Measurements from ENCODE around the gene CLCN2.

The CLCN2 gene

DNA sequence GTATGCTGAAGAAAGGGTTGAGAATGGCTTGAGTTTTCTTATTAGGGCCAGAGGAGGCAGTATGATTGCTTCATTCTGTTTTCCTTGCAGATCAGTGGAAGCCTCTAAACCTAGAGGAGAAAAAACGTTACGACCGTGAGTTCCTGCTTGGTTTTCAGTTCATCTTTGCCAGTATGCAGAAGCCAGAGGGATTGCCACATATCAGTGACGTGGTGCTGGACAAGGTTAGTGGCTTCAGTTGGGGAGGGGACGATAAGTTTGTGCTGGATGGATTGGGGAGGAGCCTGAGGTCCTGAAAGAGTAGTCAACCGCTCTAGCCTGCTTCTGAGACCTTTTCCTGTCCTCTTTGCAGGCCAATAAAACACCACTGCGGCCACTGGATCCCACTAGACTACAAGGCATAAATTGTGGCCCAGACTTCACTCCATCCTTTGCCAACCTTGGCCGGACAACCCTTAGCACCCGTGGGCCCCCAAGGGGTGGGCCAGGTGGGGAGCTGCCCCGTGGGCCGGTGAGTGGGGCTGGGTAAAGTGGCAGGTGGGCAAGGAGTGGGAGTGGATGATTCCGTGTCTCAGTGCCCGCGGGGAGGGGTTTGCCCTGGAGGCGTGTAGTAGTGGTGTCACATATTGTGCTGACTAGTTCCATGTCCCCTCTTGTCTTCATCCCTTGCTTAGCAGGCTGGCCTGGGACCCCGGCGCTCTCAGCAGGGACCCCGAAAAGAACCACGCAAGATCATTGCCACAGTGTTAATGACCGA is 38.5 kb downstream of the CLCN2 start:
- no peak overlapping the region for H3K27ac ChIP-seq (ENCODE audit: low read length)
- H3K36me3 ChIP-seq (ENCODE audit: control insufficient read depth, insufficient read depth, low read length): peaks cover 75% of the 10 kb centered on the region
- no peaks in the 10 kb centered on the region for H3K4me1 ChIP-seq (ENCODE audit: control insufficient read depth, insufficient read depth, low read length)
- no CpG with 5 or more reads among the region's 20 CpGs for WGBS (ENCODE audit: insufficient coverage, insufficient read length)
- H3K27me3 ChIP-seq (ENCODE audit: control insufficient read depth, insufficient read depth, low read length): no peaks in the 10 kb centered on the region
- H3K9me3 ChIP-seq (ENCODE audit: control insufficient read depth, insufficient read depth, low read length): no peaks in the 10 kb centered on the region
- DNase-seq (ENCODE audit: low read depth, low spot score): no peak
- no peak overlapping the region for H3K4me3 ChIP-seq (ENCODE audit: low read length)

GRCh38 chr3:184321666-184322065 is 39.7 kb downstream of the CLCN2 start:
- H3K4me1 ChIP-seq (ENCODE audit: control insufficient read depth, insufficient read depth, low read length): no peaks in the 10 kb centered on the region
- H3K4me3 ChIP-seq (ENCODE audit: low read length): no peak overlapping the region
- peaks cover 66% of the 10 kb centered on the region for H3K36me3 ChIP-seq (ENCODE audit: control insufficient read depth, insufficient read depth, low read length)
- no peaks in the 10 kb centered on the region for H3K9me3 ChIP-seq (ENCODE audit: control insufficient read depth, insufficient read depth, low read length)
- H3K27me3 ChIP-seq (ENCODE audit: control insufficient read depth, insufficient read depth, low read length): no peaks in the 10 kb centered on the region
- DNase-seq (ENCODE audit: low read depth, low spot score): no peak
- H3K27ac ChIP-seq (ENCODE audit: low read length): no peak overlapping the region
- no CpG with 5 or more reads among the region's 5 CpGs for WGBS (ENCODE audit: insufficient coverage, insufficient read length)

GRCh38 chr3:184320104-184320445 is 41.3 kb downstream of the CLCN2 start:
- no peak for DNase-seq (ENCODE audit: low read depth, low spot score)
- H3K9me3 ChIP-seq (ENCODE audit: control insufficient read depth, insufficient read depth, low read length): no peaks in the 10 kb centered on the region
- no peak overlapping the region for H3K27ac ChIP-seq (ENCODE audit: low read length)
- no peaks in the 10 kb centered on the region for H3K4me1 ChIP-seq (ENCODE audit: control insufficient read depth, insufficient read depth, low read length)
- no peak overlapping the region for H3K4me3 ChIP-seq (ENCODE audit: low read length)
- peaks cover 50% of the 10 kb centered on the region for H3K36me3 ChIP-seq (ENCODE audit: control insufficient read depth, insufficient read depth, low read length)
- no peaks in the 10 kb centered on the region for H3K27me3 ChIP-seq (ENCODE audit: control insufficient read depth, insufficient read depth, low read length)
- WGBS (ENCODE audit: insufficient coverage, insufficient read length): no CpG with 5 or more reads among the region's 4 CpGs

DNA sequence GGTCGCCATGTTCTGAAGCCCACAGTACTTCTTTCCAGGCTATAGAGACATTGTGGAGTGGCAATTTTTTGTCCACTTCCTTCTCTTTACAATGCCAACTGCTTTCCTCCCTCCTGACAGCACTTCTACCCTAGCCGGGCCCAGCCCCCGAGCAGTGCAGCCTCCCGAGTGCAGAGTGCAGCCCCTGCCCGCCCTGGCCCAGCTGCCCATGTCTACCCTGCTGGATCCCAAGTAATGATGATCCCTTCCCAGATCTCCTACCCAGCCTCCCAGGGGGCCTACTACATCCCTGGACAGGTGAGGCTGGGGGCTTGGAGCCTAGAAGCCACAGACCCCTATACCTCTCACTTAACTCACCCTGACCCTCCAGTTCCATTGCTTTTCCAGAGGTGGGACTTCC is 44.2 kb downstream of the CLCN2 start:
- H3K27me3 ChIP-seq (ENCODE audit: control insufficient read depth, insufficient read depth, low read length): no peaks in the 10 kb centered on the region
- peaks cover 24% of the 10 kb centered on the region for H3K36me3 ChIP-seq (ENCODE audit: control insufficient read depth, insufficient read depth, low read length)
- H3K4me3 ChIP-seq (ENCODE audit: low read length): no peak overlapping the region
- no peaks in the 10 kb centered on the region for H3K9me3 ChIP-seq (ENCODE audit: control insufficient read depth, insufficient read depth, low read length)
- no peak overlapping the region for H3K27ac ChIP-seq (ENCODE audit: low read length)
- H3K4me1 ChIP-seq (ENCODE audit: control insufficient read depth, insufficient read depth, low read length): no peaks in the 10 kb centered on the region
- no CpG with 5 or more reads among the region's 5 CpGs for WGBS (ENCODE audit: insufficient coverage, insufficient read length)
- DNase-seq (ENCODE audit: low read depth, low spot score): no peak

DNA sequence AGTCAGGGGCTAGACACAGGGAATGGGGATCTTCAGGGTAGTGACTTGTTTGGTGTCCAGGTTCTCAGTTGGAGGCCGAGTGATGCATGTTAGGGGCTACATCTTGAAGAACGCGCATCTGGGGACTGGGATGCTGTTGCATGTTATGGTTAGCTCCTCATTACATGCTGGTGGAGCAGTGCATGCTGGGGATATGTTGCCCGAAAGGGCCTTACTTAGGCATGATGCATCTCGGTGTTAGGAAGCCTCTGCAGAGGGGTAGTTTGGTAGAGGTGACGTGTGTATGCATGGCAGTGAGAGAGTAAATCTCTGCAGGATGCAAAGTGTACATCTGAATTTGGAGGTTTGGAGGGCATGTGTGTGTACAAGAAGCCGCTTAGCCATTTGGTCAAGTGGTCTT is 44.6 kb downstream of the CLCN2 start:
- WGBS (ENCODE audit: insufficient coverage, insufficient read length): no CpG with 5 or more reads among the region's 7 CpGs
- DNase-seq (ENCODE audit: low read depth, low spot score): no peak
- no peaks in the 10 kb centered on the region for H3K4me1 ChIP-seq (ENCODE audit: control insufficient read depth, insufficient read depth, low read length)
- no peaks in the 10 kb centered on the region for H3K9me3 ChIP-seq (ENCODE audit: control insufficient read depth, insufficient read depth, low read length)
- no peaks in the 10 kb centered on the region for H3K27me3 ChIP-seq (ENCODE audit: control insufficient read depth, insufficient read depth, low read length)
- H3K36me3 ChIP-seq (ENCODE audit: control insufficient read depth, insufficient read depth, low read length): peaks cover 22% of the 10 kb centered on the region
- no peak overlapping the region for H3K27ac ChIP-seq (ENCODE audit: low read length)
- H3K4me3 ChIP-seq (ENCODE audit: low read length): no peak overlapping the region

DNA sequence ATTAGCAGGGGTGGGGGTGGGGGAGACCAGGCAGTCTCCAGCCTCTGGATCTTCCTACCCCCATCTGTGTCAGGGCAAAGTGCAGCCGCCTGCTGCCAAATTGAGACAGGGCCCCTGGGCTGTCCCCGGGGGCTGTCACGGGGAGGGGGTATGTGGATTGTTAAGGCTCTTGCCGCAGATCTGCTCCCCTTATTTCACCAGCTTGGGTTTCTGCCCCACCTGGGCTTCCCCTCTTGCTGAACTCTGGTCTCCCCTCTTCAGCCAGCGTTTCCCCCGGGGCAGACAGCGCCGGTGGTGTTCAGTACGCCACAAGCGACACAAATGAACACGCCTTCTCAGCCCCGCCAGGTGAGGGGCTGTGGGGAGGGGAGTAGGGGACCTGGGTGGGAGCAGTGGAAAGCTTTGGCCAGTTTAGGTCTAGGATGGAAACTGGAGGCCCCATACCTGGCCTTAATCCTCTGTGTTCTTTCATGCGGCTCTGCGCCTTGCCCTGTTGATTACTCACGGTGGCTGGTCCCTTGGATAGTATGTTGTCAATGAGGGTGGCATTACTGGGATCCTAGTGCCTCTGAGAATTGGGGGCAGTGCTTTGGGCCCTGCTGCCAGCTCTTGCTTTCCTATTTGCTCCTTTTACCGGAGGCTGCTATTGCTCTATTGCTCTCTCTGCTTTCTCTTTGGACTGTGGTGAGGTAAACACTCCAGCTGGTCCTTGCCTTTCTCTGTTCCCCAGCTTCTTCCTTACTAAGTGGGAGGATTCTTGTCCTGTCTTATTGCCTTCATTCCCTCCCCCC is 45.3 kb downstream of the CLCN2 start:
- no CpG with 5 or more reads among the region's 16 CpGs for WGBS (ENCODE audit: insufficient coverage, insufficient read length)
- Histone ChIP-seq H3K9me3 (ENCODE audit: control insufficient read depth, insufficient read depth, low read length) (no peaks in the 10 kb centered on the region), H3K36me3 (ENCODE audit: control insufficient read depth, insufficient read depth, low read length) (peaks cover 14% of the 10 kb centered on the region), H3K27ac (ENCODE audit: low read length) (no peak overlapping the region), H3K4me1 (ENCODE audit: control insufficient read depth, insufficient read depth, low read length) (no peaks in the 10 kb centered on the region), H3K27me3 (ENCODE audit: control insufficient read depth, insufficient read depth, low read length) (no peaks in the 10 kb centered on the region), H3K4me3 (ENCODE audit: low read length) (peak overlapping the region; percentile 95; the same call in 1 of the 2 replicates)
- no peak for DNase-seq (ENCODE audit: low read depth, low spot score)

GRCh38 chr3:184315543-184315867 is 45.9 kb downstream of the CLCN2 start:
- Histone ChIP-seq H3K9me3 (ENCODE audit: control insufficient read depth, insufficient read depth, low read length) (no peaks in the 10 kb centered on the region), H3K27me3 (ENCODE audit: control insufficient read depth, insufficient read depth, low read length) (no peaks in the 10 kb centered on the region), H3K27ac (ENCODE audit: low read length) (no peak overlapping the region), H3K36me3 (ENCODE audit: control insufficient read depth, insufficient read depth, low read length) (peaks cover 9% of the 10 kb centered on the region), H3K4me3 (ENCODE audit: low read length) (peak overlapping the region; percentile 95), H3K4me1 (ENCODE audit: control insufficient read depth, insufficient read depth, low read length) (no peaks in the 10 kb centered on the region)
- WGBS (ENCODE audit: insufficient coverage, insufficient read length): no CpG with 5 or more reads among the region's 6 CpGs
- DNase-seq (ENCODE audit: low read depth, low spot score): no peak

DNA sequence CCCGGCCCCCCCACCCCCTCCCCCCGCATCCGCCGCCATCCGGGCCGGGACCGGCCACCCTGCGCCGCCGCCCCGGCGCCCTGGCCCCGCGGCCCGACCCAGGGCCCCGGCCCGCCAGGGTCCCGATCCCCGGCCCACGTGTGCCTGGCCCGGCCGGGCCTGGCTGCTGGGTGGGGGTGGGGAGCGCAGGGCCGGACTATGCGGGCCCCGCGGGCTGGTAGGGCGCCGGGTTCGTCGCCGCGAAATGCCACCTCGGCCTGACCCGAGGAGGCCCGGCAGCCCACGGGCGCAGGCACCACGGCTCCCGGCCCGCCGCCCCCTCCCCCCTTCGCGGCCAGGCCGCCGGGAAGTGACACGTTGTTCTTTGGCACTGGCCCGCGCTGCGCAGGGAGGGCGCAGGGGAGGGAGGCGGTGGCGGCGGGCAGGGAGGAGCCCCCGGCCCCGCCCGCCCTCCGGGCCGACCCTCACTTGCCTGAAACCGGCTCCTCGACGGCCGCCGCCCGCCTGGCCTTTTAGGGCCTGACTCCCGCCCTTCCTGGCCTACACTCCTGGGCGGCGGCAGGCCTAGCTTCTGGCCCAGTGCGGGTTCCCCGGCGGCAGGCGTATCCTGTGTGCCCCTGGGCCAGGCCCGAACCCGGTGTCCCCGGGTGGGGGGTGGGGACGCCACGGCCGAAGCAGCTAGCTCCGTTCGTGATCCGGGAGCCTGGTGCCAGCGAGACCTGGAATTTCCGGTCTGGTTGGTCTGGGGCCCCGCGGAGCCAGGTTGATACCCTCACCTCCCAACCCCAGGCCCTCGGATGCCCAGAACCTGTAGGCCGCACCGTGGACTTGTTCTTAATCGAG is 46.5 kb downstream of the CLCN2 start:
- DNase-seq (ENCODE audit: low read depth, low spot score): no peak
- H3K4me1 ChIP-seq (ENCODE audit: control insufficient read depth, insufficient read depth, low read length): no peaks in the 10 kb centered on the region
- peak overlapping the region; percentile 95 for H3K4me3 ChIP-seq (ENCODE audit: low read length)
- H3K9me3 ChIP-seq (ENCODE audit: control insufficient read depth, insufficient read depth, low read length): no peaks in the 10 kb centered on the region
- no peaks in the 10 kb centered on the region for H3K27me3 ChIP-seq (ENCODE audit: control insufficient read depth, insufficient read depth, low read length)
- no peak overlapping the region for H3K27ac ChIP-seq (ENCODE audit: low read length)
- peaks cover 3% of the 10 kb centered on the region for H3K36me3 ChIP-seq (ENCODE audit: control insufficient read depth, insufficient read depth, low read length)
- no CpG with 5 or more reads among the region's 89 CpGs for WGBS (ENCODE audit: insufficient coverage, insufficient read length)

DNA sequence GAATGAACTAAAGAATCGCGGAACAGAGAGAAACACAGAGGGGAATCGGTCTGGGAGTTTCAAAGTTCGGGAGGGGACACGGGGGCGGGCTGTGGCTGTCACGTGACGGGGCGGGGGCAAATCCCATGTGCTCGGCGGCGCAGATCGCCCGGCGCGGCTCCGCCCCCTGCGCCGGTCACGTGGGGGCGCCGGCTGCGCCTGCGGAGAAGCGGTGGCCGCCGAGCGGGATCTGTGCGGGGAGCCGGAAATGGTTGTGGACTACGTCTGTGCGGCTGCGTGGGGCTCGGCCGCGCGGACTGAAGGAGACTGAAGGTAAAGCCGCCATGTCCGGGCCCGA is 47.1 kb downstream of the CLCN2 start, which contains the start of gene EIF4G1:
EIF4G1 (plus strand) TSS at position 244 of the 337 bp plus-strand sequence. CDS start 1,191 bp downstream, outside the sequence.
- WGBS (ENCODE audit: insufficient coverage, insufficient read length): no CpG with 5 or more reads among the region's 40 CpGs
- Histone ChIP-seq H3K4me3 (ENCODE audit: low read length) (peak within 1 kb of the TSS; percentile 95), H3K9me3 (ENCODE audit: control insufficient read depth, insufficient read depth, low read length) (no peaks in the 10 kb centered on the region), H3K27ac (ENCODE audit: low read length) (no peak within 1 kb of the TSS), H3K4me1 (ENCODE audit: control insufficient read depth, insufficient read depth, low read length) (no peaks in the 10 kb centered on the region), H3K36me3 (ENCODE audit: control insufficient read depth, insufficient read depth, low read length) (peaks cover 3% of the 10 kb centered on the region; the same call in 1 of the 2 replicates), H3K27me3 (ENCODE audit: control insufficient read depth, insufficient read depth, low read length) (no peaks in the 10 kb centered on the region)
- DNase-seq (ENCODE audit: low read depth, low spot score): no peak

DNA sequence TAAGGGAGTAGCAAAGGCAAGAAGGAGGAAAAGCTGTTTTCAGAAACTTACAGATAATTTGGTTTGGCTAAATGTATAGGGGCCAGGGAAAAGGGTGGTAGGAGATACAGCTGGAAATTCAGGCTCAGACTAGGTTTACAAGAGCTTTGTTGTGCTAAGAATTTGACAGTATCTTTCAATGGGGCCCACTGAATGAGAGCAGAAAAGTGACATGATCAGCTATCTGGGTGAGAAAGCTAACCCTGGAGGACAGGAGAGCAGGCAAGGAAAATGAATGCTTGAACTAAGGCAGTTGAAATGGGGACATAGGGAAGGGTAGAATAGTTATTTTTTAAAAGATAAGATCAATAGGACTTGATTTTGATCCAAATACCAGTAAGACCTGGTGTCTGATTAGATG is 49.8 kb downstream of the CLCN2 start:
- no peak overlapping the region for H3K27ac ChIP-seq (ENCODE audit: low read length)
- H3K36me3 ChIP-seq (ENCODE audit: control insufficient read depth, insufficient read depth, low read length): peaks cover 16% of the 10 kb centered on the region
- H3K9me3 ChIP-seq (ENCODE audit: control insufficient read depth, insufficient read depth, low read length): no peaks in the 10 kb centered on the region
- no peaks in the 10 kb centered on the region for H3K27me3 ChIP-seq (ENCODE audit: control insufficient read depth, insufficient read depth, low read length)
- DNase-seq (ENCODE audit: low read depth, low spot score): no peak
- no peak overlapping the region for H3K4me3 ChIP-seq (ENCODE audit: low read length)
- H3K4me1 ChIP-seq (ENCODE audit: control insufficient read depth, insufficient read depth, low read length): no peaks in the 10 kb centered on the region

All from iPS DF 6.9 (cell line).